SH-SY5Y (cell line): Measurements from ENCODE around the gene ELMO3.

Source experiments
- GATA2 ChIP-seq: IDR thresholded peaks from 2 replicates; pipeline ENCODE4 v1.6.1; 2011; ENCODE audit warnings: mild to moderate bottlenecking, low read depth, low read length
- GATA3 ChIP-seq: IDR thresholded peaks from 2 replicates; pipeline ENCODE4 v1.6.1; 2011; ENCODE audit warnings: low read depth, mild to moderate bottlenecking, low read length, moderate library complexity

DNA sequence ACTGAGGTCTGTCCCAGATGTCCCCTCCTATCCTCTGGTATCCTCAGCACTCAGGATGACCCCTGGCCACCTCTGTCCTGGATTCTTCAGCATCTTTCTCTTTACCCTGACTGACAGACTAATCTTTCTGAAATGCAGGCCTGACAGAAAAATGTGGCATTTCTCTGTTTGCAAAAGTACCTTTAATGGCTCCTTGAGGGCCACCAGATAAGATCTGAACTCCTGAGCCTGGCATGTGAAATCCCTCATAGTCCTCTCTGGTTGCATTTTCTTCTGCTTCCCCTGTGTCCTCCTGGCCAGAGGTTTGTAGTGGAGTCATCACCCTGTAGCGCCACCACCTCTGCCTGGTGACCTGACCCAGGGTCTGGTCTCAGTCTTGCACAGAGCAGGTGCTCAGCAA, 2.0 kb upstream of the ELMO3 start:
- TF ChIP-seq GATA2 = no peak
- TF ChIP-seq GATA3 = no peak
